ENCODE measurements around the gene PMS2.
"Not testable (repeated sequence)": the region's sequence is repeated elsewhere in the genome, so short reads cannot be mapped to it uniquely, and the experiment has no call there.

The PMS2 gene

DNA sequence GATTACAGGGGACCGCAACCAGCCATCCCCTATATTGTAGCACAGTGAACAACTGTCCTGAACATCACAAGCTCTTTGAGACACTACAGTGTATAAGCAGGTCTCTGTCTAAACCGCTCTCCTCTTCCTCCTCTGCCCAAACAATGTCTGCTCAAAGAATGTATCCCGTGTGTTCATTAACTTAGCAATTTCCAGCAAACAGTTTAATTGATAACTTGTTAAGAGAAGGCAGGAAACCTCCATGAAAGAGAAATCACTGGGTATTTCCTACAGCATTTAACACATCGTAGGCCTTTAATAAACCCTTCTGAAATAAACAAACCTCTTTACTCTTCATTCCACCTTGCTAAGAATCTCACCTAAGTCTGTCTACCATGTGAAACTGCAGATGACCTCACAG is 1.5 kb downstream of the PMS2 start:
- no peaks in the 10 kb centered on the region for H3K4me1 ChIP-seq
- no peak overlapping the region for H3K4me3 ChIP-seq (ENCODE audit: low read depth, low read length)
- H3K4me2 ChIP-seq (ENCODE audit: low read length) = no peak overlapping the region
- no peaks in the 10 kb centered on the region for H3K27me3 ChIP-seq (ENCODE audit: control insufficient read depth, insufficient read depth, low read length)
- TF ChIP-seq, protein P1, sequence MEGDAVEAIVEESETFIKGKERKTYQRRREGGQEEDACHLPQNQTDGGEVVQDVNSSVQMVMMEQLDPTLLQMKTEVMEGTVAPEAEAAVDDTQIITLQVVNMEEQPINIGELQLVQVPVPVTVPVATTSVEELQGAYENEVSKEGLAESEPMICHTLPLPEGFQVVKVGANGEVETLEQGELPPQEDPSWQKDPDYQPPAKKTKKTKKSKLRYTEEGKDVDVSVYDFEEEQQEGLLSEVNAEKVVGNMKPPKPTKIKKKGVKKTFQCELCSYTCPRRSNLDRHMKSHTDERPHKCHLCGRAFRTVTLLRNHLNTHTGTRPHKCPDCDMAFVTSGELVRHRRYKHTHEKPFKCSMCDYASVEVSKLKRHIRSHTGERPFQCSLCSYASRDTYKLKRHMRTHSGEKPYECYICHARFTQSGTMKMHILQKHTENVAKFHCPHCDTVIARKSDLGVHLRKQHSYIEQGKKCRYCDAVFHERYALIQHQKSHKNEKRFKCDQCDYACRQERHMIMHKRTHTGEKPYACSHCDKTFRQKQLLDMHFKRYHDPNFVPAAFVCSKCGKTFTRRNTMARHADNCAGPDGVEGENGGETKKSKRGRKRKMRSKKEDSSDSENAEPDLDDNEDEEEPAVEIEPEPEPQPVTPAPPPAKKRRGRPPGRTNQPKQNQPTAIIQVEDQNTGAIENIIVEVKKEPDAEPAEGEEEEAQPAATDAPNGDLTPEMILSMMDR (IDR thresholded peaks at IDR 0.05) = no peak
- no peaks in the 10 kb centered on the region for H3K79me2 ChIP-seq
- H3K27ac ChIP-seq = no peak overlapping the region
- no peak overlapping the region for H2AFZ ChIP-seq
- no peaks in the 10 kb centered on the region for H3K9me3 ChIP-seq (ENCODE audit: control insufficient read depth, low read length)
- H3K9ac ChIP-seq = no peak overlapping the region
- no peaks in the 10 kb centered on the region for H3K36me3 ChIP-seq (ENCODE audit: control insufficient read depth, insufficient read depth, low read length)

DNA sequence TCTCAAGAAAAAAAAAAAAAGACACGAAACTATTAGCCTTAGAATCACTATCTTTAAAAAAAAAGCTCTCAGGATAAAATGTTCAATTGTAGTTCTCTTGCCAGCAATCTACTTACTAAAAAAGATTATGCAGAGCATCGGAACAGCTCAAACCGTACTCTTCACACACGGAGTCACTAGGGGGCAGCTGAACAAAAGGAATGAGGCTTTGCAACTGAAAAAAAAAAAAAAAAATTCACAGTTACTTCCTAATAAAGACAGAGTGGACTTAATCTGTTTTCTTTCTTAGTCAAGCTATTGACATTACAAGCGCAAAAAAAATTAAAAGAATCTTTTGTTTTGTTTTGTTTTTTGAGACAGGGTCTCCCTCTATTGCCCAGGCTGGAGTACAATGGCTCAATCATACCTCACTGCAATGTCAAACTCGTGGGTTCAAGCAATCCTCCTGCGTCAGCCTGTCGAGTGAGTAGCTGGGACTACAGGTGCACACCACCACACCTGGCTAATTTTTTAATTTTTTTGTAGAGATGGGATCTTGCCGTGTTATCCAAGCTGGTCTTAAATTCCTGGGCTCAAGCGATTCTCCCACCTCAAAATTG is 11.5 kb downstream of the PMS2 start:
- Histone ChIP-seq H3K36me3 (ENCODE audit: control insufficient read depth, insufficient read depth, low read length) (no peaks in the 10 kb centered on the region), H3K9me3 (ENCODE audit: control insufficient read depth, low read length) (no peaks in the 10 kb centered on the region), H3K79me2 (no peaks in the 10 kb centered on the region), H3K4me1 (peaks cover 15% of the 10 kb centered on the region), H3K9ac (no peak overlapping the region), H3K4me3 (ENCODE audit: low read depth, low read length) (no peak overlapping the region), H2AFZ (no peak overlapping the region), H3K27me3 (ENCODE audit: control insufficient read depth, insufficient read depth, low read length) (no peaks in the 10 kb centered on the region), H3K4me2 (ENCODE audit: low read length) (no peak overlapping the region), H3K27ac (peak overlapping the region; percentile 13)
- TF ChIP-seq, protein P1 (IDR thresholded peaks at IDR 0.05) = peak; percentile 84

DNA sequence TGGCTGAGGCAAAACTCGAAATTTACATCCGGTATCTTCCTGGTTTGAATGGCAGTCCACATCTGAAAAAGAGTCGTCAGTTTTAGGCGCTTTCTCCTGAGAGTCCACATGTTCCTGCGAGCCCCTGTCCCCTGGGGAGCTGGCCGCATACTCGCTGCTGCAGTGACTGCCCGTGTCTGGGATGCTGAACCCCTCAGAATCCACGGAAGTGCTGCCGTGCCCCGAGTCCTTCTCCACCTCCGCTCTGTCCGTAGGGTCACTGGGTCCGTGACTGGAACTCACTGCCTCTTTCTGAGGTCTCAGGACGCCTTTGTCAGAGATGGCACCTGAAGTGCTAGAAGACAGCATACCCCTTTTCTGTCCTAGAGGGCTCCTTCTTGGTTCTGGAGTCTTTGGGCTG is 21.8 kb downstream of the PMS2 start:
- H3K27me3 ChIP-seq (ENCODE audit: control insufficient read depth, insufficient read depth, low read length); H3K79me2 ChIP-seq; H3K36me3 ChIP-seq (ENCODE audit: control insufficient read depth, insufficient read depth, low read length); H3K9me3 ChIP-seq (ENCODE audit: control insufficient read depth, low read length); H3K27ac ChIP-seq; H3K4me2 ChIP-seq (ENCODE audit: low read length); H3K9ac ChIP-seq; H3K4me3 ChIP-seq (ENCODE audit: low read depth, low read length); H3K4me1 ChIP-seq; H2AFZ ChIP-seq: not testable (repeated sequence)

DNA sequence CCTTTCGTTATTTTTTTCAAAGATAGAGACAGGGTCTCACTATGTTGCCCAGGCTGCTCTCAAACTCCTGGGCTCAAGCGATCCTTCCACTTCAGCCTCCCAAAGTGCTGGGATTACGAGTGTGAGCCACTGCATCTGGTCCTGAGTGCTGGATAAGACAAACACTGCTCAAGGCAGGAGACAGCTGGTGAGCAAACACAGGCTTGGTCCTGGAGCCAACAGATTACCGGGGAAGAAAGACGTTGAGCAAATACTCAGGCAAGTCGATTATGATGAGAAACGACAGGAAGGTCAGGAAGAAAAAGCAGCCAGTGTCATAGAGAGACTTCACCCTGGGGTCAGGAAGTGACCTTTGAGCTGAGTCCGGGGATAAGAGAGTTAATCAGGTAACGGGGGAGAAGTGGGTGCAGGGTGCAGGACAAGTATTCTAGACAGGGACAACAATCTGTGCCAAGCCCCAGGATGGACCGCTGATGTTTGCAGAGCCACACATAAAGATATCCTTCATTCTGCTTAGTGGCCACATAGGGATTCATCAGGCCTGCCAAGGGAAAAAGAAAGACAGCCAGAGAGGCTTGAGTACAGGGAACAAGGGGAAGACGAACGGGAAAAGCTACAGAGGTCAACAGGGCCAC is 29.1 kb downstream of the PMS2 start:
- not testable (repeated sequence) for H3K27ac ChIP-seq; H3K4me2 ChIP-seq (ENCODE audit: low read length); H3K9ac ChIP-seq; H3K27me3 ChIP-seq (ENCODE audit: control insufficient read depth, insufficient read depth, low read length); H3K4me1 ChIP-seq; H3K79me2 ChIP-seq; H3K4me3 ChIP-seq (ENCODE audit: low read depth, low read length); H2AFZ ChIP-seq; H3K36me3 ChIP-seq (ENCODE audit: control insufficient read depth, insufficient read depth, low read length); H3K9me3 ChIP-seq (ENCODE audit: control insufficient read depth, low read length)

DNA sequence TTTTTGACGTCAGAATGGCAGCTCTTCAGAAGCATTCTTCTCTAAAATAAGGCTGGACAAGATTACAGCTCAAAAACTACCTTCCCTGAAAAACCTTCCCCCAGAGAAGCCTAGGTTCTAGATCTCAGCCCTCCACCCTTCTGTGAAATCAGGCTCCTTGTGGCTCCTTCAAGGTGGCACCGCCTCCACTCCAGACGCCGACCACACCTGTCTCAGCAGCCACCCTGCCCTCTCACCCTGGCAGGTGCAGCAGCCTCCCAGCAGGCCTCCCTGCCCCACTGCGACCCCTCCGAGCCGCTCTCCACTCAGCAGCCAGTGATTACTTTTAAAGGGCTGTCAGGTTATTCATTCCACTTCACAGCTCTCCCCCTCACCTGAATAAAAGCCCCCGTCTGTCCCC is 35.3 kb downstream of the PMS2 start:
- H3K27me3 ChIP-seq (ENCODE audit: control insufficient read depth, insufficient read depth, low read length); H3K27ac ChIP-seq; H3K4me2 ChIP-seq (ENCODE audit: low read length); H3K9me3 ChIP-seq (ENCODE audit: control insufficient read depth, low read length); H3K4me3 ChIP-seq (ENCODE audit: low read depth, low read length); H2AFZ ChIP-seq; H3K79me2 ChIP-seq; H3K36me3 ChIP-seq (ENCODE audit: control insufficient read depth, insufficient read depth, low read length); H3K9ac ChIP-seq; H3K4me1 ChIP-seq: not testable (repeated sequence)

DNA sequence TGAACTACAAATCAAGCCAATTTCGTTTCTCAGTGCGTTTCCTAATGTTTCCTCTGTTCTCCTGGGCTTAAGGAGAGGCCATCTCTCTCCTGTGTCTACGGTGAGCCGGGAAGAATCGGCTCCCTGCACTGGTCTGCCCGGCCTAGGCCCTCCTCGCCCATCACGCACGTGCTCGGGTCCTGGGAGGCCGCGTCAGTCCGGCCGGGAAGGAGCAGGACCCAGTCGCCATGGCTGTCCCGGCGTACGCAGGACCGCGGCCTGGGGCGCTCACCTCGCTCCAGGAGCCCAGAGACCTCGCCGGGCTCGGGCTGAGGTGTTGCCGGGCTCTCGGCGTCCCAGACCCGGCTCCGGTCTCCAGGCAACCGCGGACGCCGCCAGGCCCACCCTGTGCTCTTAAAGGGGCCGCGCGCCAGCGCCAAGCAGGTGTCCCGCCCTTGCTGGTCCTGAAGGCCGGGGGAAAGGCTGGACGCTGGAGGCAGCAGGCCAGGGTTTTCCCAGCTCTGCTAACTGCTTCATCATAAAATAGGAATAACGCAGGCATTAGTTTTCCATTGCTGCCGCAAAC is 38.4 kb downstream of the PMS2 start, which contains the start of gene RSPH10B:
Gene RSPH10B (minus strand): TSS at position 343 of the 565 bp plus-strand sequence. CDS start 3,573 bp downstream, outside the sequence.
- H3K4me2 ChIP-seq (ENCODE audit: low read length); H3K4me3 ChIP-seq (ENCODE audit: low read depth, low read length): not testable (repeated sequence)

DNA sequence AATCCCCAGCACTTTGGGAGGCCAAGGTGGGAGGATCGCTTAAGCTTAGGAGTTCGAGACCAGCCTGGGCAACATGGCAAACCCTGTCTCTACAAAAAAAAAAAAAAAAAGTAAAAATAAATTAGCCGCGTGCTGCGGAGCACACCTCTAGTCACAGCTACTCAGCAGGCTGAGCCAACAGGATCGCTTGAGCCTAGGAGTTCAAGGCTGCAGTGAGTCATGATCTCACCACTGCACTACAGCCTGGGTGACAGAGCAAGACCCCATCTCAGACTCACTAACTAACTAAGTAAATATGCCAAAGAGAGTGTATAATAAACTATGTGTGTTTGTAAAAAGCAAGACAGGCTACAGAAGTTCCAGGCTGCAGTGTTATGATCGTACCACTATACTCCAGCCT is 45.0 kb downstream of the PMS2 start:
- not testable (repeated sequence) for H3K27ac ChIP-seq; H3K4me2 ChIP-seq (ENCODE audit: low read length); H3K4me1 ChIP-seq; H3K4me3 ChIP-seq (ENCODE audit: low read depth, low read length); H3K36me3 ChIP-seq (ENCODE audit: control insufficient read depth, insufficient read depth, low read length); H3K79me2 ChIP-seq; H2AFZ ChIP-seq; H3K9me3 ChIP-seq (ENCODE audit: control insufficient read depth, low read length); H3K9ac ChIP-seq; H3K27me3 ChIP-seq (ENCODE audit: control insufficient read depth, insufficient read depth, low read length)

More for the DNA sequence above, 38.4 kb downstream of the PMS2 start, which contains the start of gene RSPH10B:
- H3K36me3 ChIP-seq (ENCODE audit: control insufficient read depth, insufficient read depth, low read length); H3K79me2 ChIP-seq; H3K9ac ChIP-seq; H3K4me1 ChIP-seq; H3K27ac ChIP-seq; H2AFZ ChIP-seq; H3K9me3 ChIP-seq (ENCODE audit: control insufficient read depth, low read length); H3K27me3 ChIP-seq (ENCODE audit: control insufficient read depth, insufficient read depth, low read length): not testable (repeated sequence)

DNA sequence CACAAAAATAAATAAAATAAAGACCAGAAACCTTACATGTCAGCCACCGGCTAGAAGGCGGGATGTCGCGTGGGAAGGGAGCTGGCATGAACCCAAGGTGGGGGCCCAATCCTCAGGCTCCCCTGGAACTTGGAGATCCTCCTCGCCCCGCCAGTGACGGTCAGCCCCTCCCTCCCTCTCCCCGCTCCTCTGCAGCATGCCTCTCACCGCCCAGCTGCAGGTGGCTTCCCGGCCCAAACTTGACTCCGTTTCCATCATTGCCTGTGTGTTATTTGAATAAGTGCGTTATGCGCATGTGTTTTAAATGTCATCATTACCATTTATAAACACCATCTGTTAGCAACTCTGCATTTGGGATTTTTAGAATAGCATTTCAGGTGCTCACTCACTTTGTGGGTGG is 45.6 kb downstream of the PMS2 start:
- not testable (repeated sequence) for H3K36me3 ChIP-seq (ENCODE audit: control insufficient read depth, insufficient read depth, low read length); H3K4me3 ChIP-seq (ENCODE audit: low read depth, low read length); H3K9ac ChIP-seq; H3K27me3 ChIP-seq (ENCODE audit: control insufficient read depth, insufficient read depth, low read length); H3K4me1 ChIP-seq; H3K79me2 ChIP-seq; H3K4me2 ChIP-seq (ENCODE audit: low read length); H3K9me3 ChIP-seq (ENCODE audit: control insufficient read depth, low read length); H3K27ac ChIP-seq; H2AFZ ChIP-seq

DNA sequence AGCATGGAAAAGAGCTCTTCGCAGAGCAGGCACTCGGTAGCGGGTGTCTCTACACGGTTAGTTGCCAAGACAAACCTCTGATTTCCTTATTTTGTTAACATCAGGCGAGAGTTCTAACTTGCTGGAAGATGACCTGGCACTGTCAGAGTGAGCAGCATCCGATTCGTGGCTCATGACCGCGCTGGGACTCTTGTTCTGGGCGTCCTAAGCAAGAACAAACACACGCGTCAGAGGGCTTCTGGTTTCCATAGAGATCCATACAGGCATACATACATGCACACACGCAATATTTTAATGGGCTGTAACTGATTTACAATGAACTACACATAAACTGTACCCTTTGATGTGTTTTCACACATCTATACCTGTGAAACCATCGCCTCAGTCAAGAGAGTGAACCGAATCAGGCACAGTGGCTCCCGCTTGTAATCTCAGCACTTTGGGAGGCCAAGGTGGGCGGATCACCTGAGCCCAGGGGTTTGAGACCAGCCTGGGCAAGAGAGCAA is 73.9 kb downstream of the PMS2 start:
- H3K9ac ChIP-seq; H3K36me3 ChIP-seq (ENCODE audit: control insufficient read depth, insufficient read depth, low read length); H3K4me2 ChIP-seq (ENCODE audit: low read length); H3K79me2 ChIP-seq; H3K27ac ChIP-seq; H3K4me3 ChIP-seq (ENCODE audit: low read depth, low read length); H3K4me1 ChIP-seq; H2AFZ ChIP-seq; H3K9me3 ChIP-seq (ENCODE audit: control insufficient read depth, low read length); H3K27me3 ChIP-seq (ENCODE audit: control insufficient read depth, insufficient read depth, low read length): not testable (repeated sequence)

Measured in parathyroid adenoma (tissue), 2 donors.